LNCaP clone FGC (cell line): ENCODE data around the gene PPP1R11.
A peak's percentile ranks its signal among the peaks of the same experiment; 100 is the strongest.

Experiments used
- DNase-seq: peaks from one replicate; pipeline ENCODE4 v3.0.0-alpha.2; 2011; ENCODE audit warnings: low read depth
- H3K4me3 ChIP-seq: 2 replicates; pipeline ENCODE4 v1.5.1; 2011; ENCODE audit warnings: mild to moderate bottlenecking, low read depth, low read length, control low read depth
- TF ChIP-seq, protein P1 (sequence below): IDR thresholded peaks from 2 replicates; pipeline ENCODE4 v1.5.1; 2012; ENCODE audit warnings: mild to moderate bottlenecking; ENCODE audit not compliant: control insufficient read depth, insufficient read depth; ENCODE audit errors: extremely low read depth

Gene PPP1R11

DNA sequence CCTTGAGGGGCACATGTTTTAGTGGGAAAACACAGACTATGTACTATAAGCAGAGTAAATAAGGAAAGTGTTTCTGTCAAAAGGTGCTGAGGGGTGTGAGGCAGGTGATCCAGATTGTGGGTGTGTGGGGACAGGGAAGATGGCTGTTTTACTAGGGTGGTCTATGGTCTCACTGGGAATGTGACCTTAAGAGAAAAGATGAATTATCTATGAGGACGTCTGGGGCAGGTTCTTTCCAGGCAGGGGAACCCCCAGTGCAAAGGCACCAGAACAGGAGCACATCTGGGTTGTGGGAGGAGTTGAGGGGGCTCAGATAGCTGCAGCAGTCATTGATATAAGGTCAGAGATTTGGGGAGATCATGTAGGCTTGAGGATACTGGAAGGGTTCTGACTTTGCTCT is 24.1 kb upstream of the PPP1R11 start:
- DNase-seq: no peak
- TF ChIP-seq, protein P1, sequence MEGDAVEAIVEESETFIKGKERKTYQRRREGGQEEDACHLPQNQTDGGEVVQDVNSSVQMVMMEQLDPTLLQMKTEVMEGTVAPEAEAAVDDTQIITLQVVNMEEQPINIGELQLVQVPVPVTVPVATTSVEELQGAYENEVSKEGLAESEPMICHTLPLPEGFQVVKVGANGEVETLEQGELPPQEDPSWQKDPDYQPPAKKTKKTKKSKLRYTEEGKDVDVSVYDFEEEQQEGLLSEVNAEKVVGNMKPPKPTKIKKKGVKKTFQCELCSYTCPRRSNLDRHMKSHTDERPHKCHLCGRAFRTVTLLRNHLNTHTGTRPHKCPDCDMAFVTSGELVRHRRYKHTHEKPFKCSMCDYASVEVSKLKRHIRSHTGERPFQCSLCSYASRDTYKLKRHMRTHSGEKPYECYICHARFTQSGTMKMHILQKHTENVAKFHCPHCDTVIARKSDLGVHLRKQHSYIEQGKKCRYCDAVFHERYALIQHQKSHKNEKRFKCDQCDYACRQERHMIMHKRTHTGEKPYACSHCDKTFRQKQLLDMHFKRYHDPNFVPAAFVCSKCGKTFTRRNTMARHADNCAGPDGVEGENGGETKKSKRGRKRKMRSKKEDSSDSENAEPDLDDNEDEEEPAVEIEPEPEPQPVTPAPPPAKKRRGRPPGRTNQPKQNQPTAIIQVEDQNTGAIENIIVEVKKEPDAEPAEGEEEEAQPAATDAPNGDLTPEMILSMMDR: no peak
- no peak overlapping the region for H3K4me3 ChIP-seq

DNA sequence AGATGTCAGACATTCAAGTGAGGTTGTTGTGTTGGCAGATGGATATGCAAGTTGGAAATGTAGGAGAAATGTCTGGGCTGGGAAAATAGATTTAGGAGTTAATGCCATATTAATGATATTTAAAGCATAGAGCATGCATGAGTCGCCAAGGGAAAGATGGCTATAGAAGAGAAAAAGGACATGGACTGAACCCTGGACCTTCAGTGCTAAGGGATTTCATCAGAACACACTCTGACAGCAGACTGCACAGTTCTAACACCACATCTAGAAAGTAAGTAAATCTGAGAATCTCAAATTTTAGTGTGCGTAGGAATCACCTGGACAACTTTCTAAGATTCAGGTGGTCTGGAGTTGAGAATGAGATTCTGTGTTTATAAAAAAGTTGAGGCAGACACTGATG is 23.3 kb upstream of the PPP1R11 start:
- no peak overlapping the region for H3K4me3 ChIP-seq
- DNase-seq: no peak
- TF ChIP-seq, protein P1: no peak

DNA sequence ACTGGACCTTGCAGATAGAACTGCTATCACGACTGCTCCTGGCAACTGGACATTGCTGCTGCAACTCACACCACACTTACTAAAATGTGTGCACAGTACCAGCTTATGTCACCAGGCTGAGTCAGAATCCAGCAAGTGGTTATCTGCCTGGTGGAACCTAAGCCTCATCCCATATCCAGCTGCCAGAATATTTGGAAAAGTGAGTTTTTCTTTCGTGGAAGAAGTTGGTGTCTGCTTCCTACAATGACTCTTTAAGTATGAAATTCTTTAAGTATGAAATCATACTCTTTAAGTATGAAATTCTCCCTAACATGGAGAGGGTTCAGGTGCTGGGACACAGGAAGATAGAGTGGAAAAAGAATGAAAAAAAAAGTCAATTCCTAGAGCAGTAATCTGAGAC is 22.4 kb upstream of the PPP1R11 start:
- no peak for DNase-seq
- H3K4me3 ChIP-seq: no peak overlapping the region
- TF ChIP-seq, protein P1: no peak

DNA sequence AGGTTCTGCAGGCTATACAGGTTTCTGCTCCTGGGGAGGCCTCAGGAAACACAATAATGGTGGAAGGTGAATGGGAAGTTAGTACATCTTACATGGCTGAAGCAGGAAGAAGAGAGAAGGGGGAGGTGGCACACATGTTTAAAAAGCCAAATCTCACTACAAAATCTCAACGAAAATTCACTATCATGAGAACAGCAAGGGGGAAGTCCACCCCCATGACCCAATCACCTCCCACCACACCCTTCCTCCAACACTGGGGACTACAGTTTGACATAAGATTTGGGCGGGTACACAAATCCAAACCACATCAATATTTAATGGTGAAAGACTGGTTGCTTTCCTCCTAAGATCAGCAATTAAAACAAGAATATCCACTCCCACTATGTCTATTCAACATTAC is 19.8 kb upstream of the PPP1R11 start:
- TF ChIP-seq, protein P1: no peak
- H3K4me3 ChIP-seq: no peak overlapping the region
- no peak for DNase-seq

DNA sequence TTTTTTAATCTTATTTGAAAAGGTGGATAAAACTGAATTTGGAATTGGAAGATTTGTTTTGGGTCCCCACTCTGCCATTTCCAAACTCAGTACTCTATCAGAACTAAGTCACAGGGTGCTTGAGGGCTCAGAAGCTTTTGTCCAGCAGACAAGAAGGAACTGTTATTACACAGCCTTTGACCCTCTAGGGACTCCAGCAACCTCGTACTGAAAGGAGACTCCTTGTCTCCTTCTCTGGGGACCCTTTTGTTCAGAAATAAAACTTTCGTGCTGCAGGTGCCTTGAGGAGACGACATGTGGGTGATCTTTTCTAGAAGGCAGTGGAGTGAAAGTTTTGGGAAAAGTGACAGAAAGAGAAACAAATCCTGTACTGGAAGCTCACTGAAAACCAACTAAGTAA is 13.3 kb upstream of the PPP1R11 start:
- H3K4me3 ChIP-seq: no peak overlapping the region
- TF ChIP-seq, protein P1: no peak
- no peak for DNase-seq

DNA sequence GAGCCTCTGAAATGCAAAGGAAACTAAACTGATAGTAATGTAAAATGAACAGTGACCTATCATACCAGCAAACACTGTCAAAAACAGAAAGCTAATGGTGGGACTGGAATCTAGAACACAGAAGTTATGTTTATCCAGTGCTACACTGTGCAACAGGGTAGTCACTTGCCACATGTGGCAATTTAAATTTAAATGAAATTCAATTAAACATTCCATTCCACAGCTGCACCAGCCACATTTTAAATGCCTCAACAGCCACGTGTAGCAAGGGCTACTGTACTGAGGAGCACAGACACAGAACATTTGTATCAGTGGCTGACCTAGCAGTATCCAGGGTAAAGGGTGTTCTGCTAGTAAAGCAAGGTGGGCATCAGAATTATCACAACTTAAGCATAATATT is 11.5 kb upstream of the PPP1R11 start:
- no peak overlapping the region for H3K4me3 ChIP-seq
- DNase-seq: no peak
- TF ChIP-seq, protein P1: no peak

DNA sequence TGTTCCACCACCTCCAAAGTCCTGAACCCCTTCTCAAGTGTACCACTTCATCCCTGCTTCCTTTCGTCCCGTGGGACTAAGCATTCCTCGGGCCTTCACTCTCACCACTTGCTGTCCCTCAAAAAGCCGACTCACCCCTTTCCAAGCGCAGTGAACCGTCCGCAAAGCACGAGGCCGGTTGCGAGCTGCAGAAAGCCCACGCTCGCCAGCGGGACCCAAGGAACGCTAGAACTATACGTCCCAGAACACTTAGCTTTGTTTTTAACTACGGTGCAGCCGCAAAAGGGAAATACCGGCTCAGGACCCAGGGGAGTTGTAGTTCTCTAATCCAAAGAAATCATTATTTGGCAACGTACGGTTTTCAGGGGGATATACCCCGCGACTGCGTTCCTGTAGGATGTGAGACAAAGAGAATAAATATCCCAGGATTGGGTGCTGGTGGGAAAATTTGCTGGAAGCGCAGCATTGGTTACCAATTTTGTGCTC is 6.3 kb upstream of the PPP1R11 start:
- no peak for DNase-seq
- TF ChIP-seq, protein P1: no peak

More for the DNA sequence above, 6.3 kb upstream of the PPP1R11 start:
- H3K4me3 ChIP-seq: peak overlapping the region; percentile 99
